B cell (primary cell): ENCODE data around the gene IGHMBP2. TPM values are rescaled to one million over a fixed set of nuclear protein-coding genes. Genes with fewer than 3 reads are reported as not detected.

Source experiments
- ATAC-seq: fragments of 200-7000 bp; cut with Tn5 transposase; one replicate; pipeline ENCODE4 v1.10.0; 2021; ENCODE audit warnings: low read depth, mild to moderate bottlenecking, moderate number of reproducible peaks, moderate library complexity
- CTCF ChIA-PET: fragments of 350-600 bp; sonication (Branson Sonifier 250); formaldehyde crosslinking; loops from one replicate; lab custom pipeline; 2021; ENCODE audit warnings: antibody characterized with exemption, inconsistent platforms; lab: Charles Lee
- POLR2A ChIA-PET: fragments of 350-600 bp; sonication (Branson Sonifier 250); formaldehyde crosslinking; loops from one replicate; lab custom pipeline; 2021; ENCODE audit warnings: antibody characterized with exemption; lab: Charles Lee
- DNase-seq: peaks from one replicate; pipeline ENCODE4 v3.0.0; 2013
- H2AFZ ChIP-seq: 2 replicates; pipeline ENCODE4 v1.6.1; 2012; ENCODE audit warnings: mild to moderate bottlenecking, low read depth, low read length; ENCODE audit not compliant: insufficient read depth, poor library complexity, severe bottlenecking
- H3K27ac ChIP-seq, 2 donors: 1 replicate in 1 of 2; 2 replicates in 1 of 2; pipeline ENCODE4 v1.5.1; 2012 to 2013; ENCODE audit warnings: low read length in 2 of 2, mild to moderate bottlenecking in 2 of 2, moderate library complexity in 1 of 2
- H3K27me3 ChIP-seq, 4 experiments: fragments of 200-600 bp in 1 of 4; sonication (generic) in 1 of 4; replicated peaks in 1 of 4; 1 replicate in 2 of 4; 2 replicates in 2 of 4; pipeline versions ENCODE4 v1.6.1 to v1.7.0; 2013 to 2016; ENCODE audit warnings: low read length in 3 of 4, mild to moderate bottlenecking in 2 of 4, mixed read lengths in 1 of 4, moderate library complexity in 1 of 4; ENCODE audit not compliant: insufficient read depth in 4 of 4, control insufficient read depth in 3 of 4; ENCODE audit errors: control extremely low read depth in 1 of 4
- H3K36me3 ChIP-seq, 2 experiments: replicated peaks in 1 of 2; 1 replicate in 1 of 2; 2 replicates in 1 of 2; pipeline versions ENCODE4 v1.6.1 to v1.7.1; 2013; ENCODE audit warnings: low read length in 1 of 2; ENCODE audit not compliant: insufficient read depth in 2 of 2, control insufficient read depth in 1 of 2; ENCODE audit errors: control extremely low read depth in 1 of 2, extremely low read depth in 1 of 2
- H3K4me1 ChIP-seq, 2 donors: fragments of 200-600 bp in 1 of 2; sonication (generic) in 1 of 2; 1 replicate in 1 of 2; 2 replicates in 1 of 2; pipeline versions ENCODE4 v1.5.1 to v1.6.1; 2013 to 2017; ENCODE audit warnings: low read length in 2 of 2; ENCODE audit not compliant: control insufficient read depth in 2 of 2, insufficient read depth in 2 of 2
- H3K4me2 ChIP-seq: replicated peaks from 2 replicates; pipeline ENCODE3; 2012; ENCODE audit warnings: mild to moderate bottlenecking, low read depth, low read length; ENCODE audit not compliant: poor library complexity, severe bottlenecking
- H3K4me3 ChIP-seq, 5 experiments: fragments of 200-600 bp in 1 of 5; sonication (generic) in 1 of 5; 1 replicate in 3 of 5; 2 replicates in 2 of 5; pipeline versions ENCODE4 v1.5.1 to v1.7.0; 2011 to 2016; ENCODE audit warnings: low read length in 4 of 5, mild to moderate bottlenecking in 4 of 5, low read depth in 2 of 5, control low read depth in 1 of 5, moderate library complexity in 1 of 5; ENCODE audit not compliant: insufficient read depth in 1 of 5; ENCODE audit errors: control extremely low read depth in 1 of 5, extremely low read depth in 1 of 5
- H3K79me2 ChIP-seq: fragments of 200-600 bp; sonication (generic); one replicate; pipeline ENCODE4 v1.6.0; 2016; ENCODE audit warnings: low read length; ENCODE audit not compliant: control insufficient read depth, insufficient read depth
- H3K9ac ChIP-seq: fragments of 200-600 bp; sonication (generic); 2 replicates; pipeline ENCODE4 v1.6.1; 2017; ENCODE audit warnings: mild to moderate bottlenecking, low read length, moderate library complexity
- H3K9me3 ChIP-seq, 3 donors: one replicate each; pipeline versions ENCODE4 v1.6.1 to v1.7.1; 2013; ENCODE audit warnings: low read length in 2 of 3; ENCODE audit not compliant: control insufficient read depth in 2 of 3, insufficient read depth in 1 of 3; ENCODE audit errors: control extremely low read depth in 1 of 3
- H4K20me1 ChIP-seq: 2 replicates; pipeline ENCODE4 v1.6.0; 2012; ENCODE audit warnings: mild to moderate bottlenecking, low read length; ENCODE audit not compliant: insufficient read depth, control insufficient read depth, poor library complexity, severe bottlenecking
- H3K27ac Mint-ChIP-seq: one replicate; pipeline ENCODE4 v1.8.0; 2021; ENCODE audit warnings: mixed read lengths
- H3K27me3 Mint-ChIP-seq: one replicate; pipeline ENCODE4 v1.8.0; 2021; ENCODE audit warnings: mixed read lengths
- H3K4me1 Mint-ChIP-seq: one replicate; pipeline ENCODE4 v1.8.0; 2021; ENCODE audit warnings: mixed read lengths
- H3K4me3 Mint-ChIP-seq: one replicate; pipeline ENCODE4 v1.8.0; 2021; ENCODE audit warnings: mixed read lengths
- H3K9me3 Mint-ChIP-seq: one replicate; pipeline ENCODE4 v1.8.0; 2022; ENCODE audit warnings: mixed read lengths; ENCODE audit not compliant: insufficient read depth
- EZH2 ChIP-seq: IDR thresholded peaks from 2 replicates; pipeline ENCODE4 v1.6.1; 2012; ENCODE audit warnings: borderline replicate concordance, low read depth, mild to moderate bottlenecking, moderate library complexity, low read length; ENCODE audit not compliant: insufficient read depth, poor library complexity, severe bottlenecking
- WGBS: methylation state at CpG from one replicate; pipeline ENCODE4 v1.1.5; 2013; ENCODE audit warnings: missing lambda C conversion rate; ENCODE audit not compliant: insufficient coverage; 5-methylcytosine and 5-hydroxymethylcytosine counted together
- intact Hi-C: fragments of 100-400 bp; cut with micrococcal nuclease; formaldehyde crosslinking; loops from one replicate; pipeline ENCODE4 v1.10.0; 2022
- polyA plus RNA-seq: library from polyadenylated mRNA; depleted of rRNA; stranded (reverse); fragments of >200 nt; gene quantifications from 2 replicates; pipeline ENCODE4 v1.2.3, GENCODE V29; 2012
- total RNA-seq, 2 donors: library from RNA; stranded (reverse); fragments of 120-200 nt in 1 of 2; gene quantifications; 1 replicate in 1 of 2; 2 replicates in 1 of 2; pipeline versions ENCODE4 v1.2.3 to v1.2.4, GENCODE V29; 2013 to 2022
- TF ChIP-seq, protein P1 (sequence below): fragments of 200-600 bp; IDR thresholded peaks from one replicate; pipeline ENCODE4 v1.8.0; 2022; ENCODE audit warnings: antibody characterized with exemption, mild to moderate bottlenecking

Gene IGHMBP2
- total and polyA plus RNA-seq, 2 donors (not counting 1 experiment from before 2014, with no cell fraction given): 41.4 to 42.9 TPM

- Mint-ChIP-seq H3K27me3 (peaks cover 20% of the 10 kb centered on the region), H3K4me3 (no peak overlapping the region), H3K4me1 (no peaks in the 10 kb centered on the region), H3K9me3 (peaks cover under 1% of the 10 kb centered on the region), H3K27ac (no peak overlapping the region)
- Histone ChIP-seq H3K4me2 (no peak overlapping the region), H3K27me3 (peaks cover 0 to 3% (median 0%) of the 10 kb centered on the region in 4 experiments), H3K36me3 (no peaks in the 10 kb centered on the region), H3K79me2 (no peaks in the 10 kb centered on the region), H3K27ac (no peak overlapping the region), H3K4me1 (no peaks in the 10 kb centered on the region), H3K9ac (no peak overlapping the region), H4K20me1 (no peaks in the 10 kb centered on the region), H2AFZ (no peak overlapping the region), H3K9me3 (peaks cover 0 to 10% (median 0%) of the 10 kb centered on the region in 3 donors), H3K4me3 (no peak overlapping the region)
- TF ChIP-seq EZH2: no peak
- TF ChIP-seq, protein P1, sequence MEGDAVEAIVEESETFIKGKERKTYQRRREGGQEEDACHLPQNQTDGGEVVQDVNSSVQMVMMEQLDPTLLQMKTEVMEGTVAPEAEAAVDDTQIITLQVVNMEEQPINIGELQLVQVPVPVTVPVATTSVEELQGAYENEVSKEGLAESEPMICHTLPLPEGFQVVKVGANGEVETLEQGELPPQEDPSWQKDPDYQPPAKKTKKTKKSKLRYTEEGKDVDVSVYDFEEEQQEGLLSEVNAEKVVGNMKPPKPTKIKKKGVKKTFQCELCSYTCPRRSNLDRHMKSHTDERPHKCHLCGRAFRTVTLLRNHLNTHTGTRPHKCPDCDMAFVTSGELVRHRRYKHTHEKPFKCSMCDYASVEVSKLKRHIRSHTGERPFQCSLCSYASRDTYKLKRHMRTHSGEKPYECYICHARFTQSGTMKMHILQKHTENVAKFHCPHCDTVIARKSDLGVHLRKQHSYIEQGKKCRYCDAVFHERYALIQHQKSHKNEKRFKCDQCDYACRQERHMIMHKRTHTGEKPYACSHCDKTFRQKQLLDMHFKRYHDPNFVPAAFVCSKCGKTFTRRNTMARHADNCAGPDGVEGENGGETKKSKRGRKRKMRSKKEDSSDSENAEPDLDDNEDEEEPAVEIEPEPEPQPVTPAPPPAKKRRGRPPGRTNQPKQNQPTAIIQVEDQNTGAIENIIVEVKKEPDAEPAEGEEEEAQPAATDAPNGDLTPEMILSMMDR: no peak
- intact Hi-C loops: no loop called here
- 83% methylated on average over 2 of the region's 4 CpGs for WGBS
- POLR2A ChIA-PET: no interaction called here
- CTCF ChIA-PET: no interaction called here
- DNase-seq (no peak), ATAC-seq (no peak)
Observed at GRCh38 chr11:68976563-68976962, 72.9 kb downstream of the IGHMBP2 start.

DNA sequence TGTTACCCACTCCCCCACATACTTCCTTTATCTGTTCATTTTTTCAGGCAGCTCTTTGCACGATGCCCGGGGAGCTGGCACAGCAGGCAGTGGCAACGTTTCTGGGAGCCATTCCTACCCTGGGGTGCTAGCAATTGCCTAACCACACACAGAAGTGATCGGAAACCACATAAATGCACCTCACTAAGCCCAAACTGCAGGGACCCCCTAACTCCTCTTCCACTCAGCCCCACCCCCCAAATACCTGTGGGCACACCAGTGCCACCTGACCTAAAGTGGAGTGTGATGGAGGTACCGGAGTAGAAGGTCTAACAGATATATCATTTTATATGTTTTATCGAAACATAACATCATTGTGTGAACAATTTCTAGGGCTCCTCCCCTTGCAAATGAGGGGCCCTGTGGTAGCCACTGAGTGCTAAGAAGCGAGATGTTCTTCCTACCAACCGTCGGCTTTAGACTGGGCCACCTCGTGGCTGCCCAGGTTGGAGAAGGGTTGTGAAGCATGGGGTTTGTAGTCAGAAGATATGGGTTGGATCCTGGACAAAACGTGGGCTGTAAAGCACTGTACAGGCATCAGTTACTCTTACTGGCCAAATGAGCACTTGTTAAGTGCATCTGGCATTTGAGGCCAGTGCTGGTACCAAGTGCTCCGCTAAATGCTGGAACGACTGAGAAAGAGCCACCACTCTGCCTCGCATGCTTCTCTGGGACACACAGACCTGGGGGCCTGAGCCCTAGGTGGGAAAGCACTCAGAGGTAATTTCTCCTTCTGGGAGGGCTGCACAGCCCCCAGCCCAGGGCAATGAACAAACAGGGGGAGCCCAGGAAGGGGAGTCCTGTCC lies 74.3 kb downstream of the IGHMBP2 start:
- H3K9me3 ChIP-seq: peaks cover 3 to 8% (median 3%) of the 10 kb centered on the region in 3 donors
- H3K4me3 ChIP-seq: no peak overlapping the region
- no peak overlapping the region for H2AFZ ChIP-seq
- intact Hi-C loops: no loop called here
- no peaks in the 10 kb centered on the region for H3K4me1 ChIP-seq
- H3K36me3 ChIP-seq: no peaks in the 10 kb centered on the region
- Mint-ChIP-seq H3K27ac (no peak overlapping the region), H3K27me3 (peaks cover 23% of the 10 kb centered on the region), H3K4me3 (no peak overlapping the region), H3K9me3 (peaks cover 2% of the 10 kb centered on the region), H3K4me1 (no peaks in the 10 kb centered on the region)
- H3K4me2 ChIP-seq: no peak overlapping the region
- peaks cover 0 to 3% (median 0%) of the 10 kb centered on the region in 4 experiments for H3K27me3 ChIP-seq
- no peak for TF ChIP-seq EZH2
- TF ChIP-seq, protein P1: no peak
- WGBS: 71% methylated on average over 11 of the region's 14 CpGs
- H3K79me2 ChIP-seq: no peaks in the 10 kb centered on the region
- ChIA-PET CTCF (no interaction called here), POLR2A (no interaction called here)
- no peak for ATAC-seq
- DNase-seq: no peak
- H3K27ac ChIP-seq: no peak overlapping the region
- no peaks in the 10 kb centered on the region for H4K20me1 ChIP-seq
- H3K9ac ChIP-seq: no peak overlapping the region
